Measurements from ENCODE around the gene FBXW8. TPM values are rescaled to one million over a fixed set of nuclear protein-coding genes. Genes with fewer than 3 reads are reported as not detected.

The FBXW8 gene
- total RNA-seq, 4 donors from 2014 or later: 7.4 to 15.4 (median 10.2) TPM

GRCh38 chr12:116943419-116944372, 32.9 kb downstream of the FBXW8 start:
- no peak for TF ChIP-seq POLR2A (IDR thresholded peaks at IDR 0.05)
- TF ChIP-seq CTCF (IDR thresholded peaks at IDR 0.05): no peak
- DNase-seq: no peak
- peaks cover 0 to 13% (median 12%) of the 10 kb centered on the region in 3 donors for H3K9me3 ChIP-seq
- intact Hi-C loops (cut with DNase I): no loop called here
- H3K4me1 ChIP-seq: no peaks in the 10 kb centered on the region
- H3K27me3 ChIP-seq: no peaks in the 10 kb centered on the region
- peaks cover 0 to 60% (median 10%) of the 10 kb centered on the region in 3 donors for H3K36me3 ChIP-seq
- no peak overlapping the region for H3K4me3 ChIP-seq
- WGBS, 2 donors: 87 to 88% methylated on average over 6 of the region's 6 CpGs
- H3K27ac ChIP-seq: no peak overlapping the region

- no peaks in the 10 kb centered on the region for H3K27me3 ChIP-seq
- peaks cover 0 to 13% (median 12%) of the 10 kb centered on the region in 3 donors for H3K9me3 ChIP-seq
- H3K36me3 ChIP-seq: peaks cover 0 to 75% (median 10%) of the 10 kb centered on the region in 3 donors
- H3K4me1 ChIP-seq: no peaks in the 10 kb centered on the region
- no peak overlapping the region for H3K27ac ChIP-seq
- DNase-seq: no peak
- H3K4me3 ChIP-seq: no peak overlapping the region
- TF ChIP-seq CTCF (IDR thresholded peaks at IDR 0.05) (no peak), POLR2A (IDR thresholded peaks at IDR 0.05) (no peak)
- WGBS, 2 donors: 83 to 90% methylated on average over 6 to 9 of the region's 9 CpGs
- intact Hi-C loops (cut with DNase I): no loop called here
Measured at GRCh38 chr12:116945886-116946550, 35.3 kb downstream of the FBXW8 start.

DNA sequence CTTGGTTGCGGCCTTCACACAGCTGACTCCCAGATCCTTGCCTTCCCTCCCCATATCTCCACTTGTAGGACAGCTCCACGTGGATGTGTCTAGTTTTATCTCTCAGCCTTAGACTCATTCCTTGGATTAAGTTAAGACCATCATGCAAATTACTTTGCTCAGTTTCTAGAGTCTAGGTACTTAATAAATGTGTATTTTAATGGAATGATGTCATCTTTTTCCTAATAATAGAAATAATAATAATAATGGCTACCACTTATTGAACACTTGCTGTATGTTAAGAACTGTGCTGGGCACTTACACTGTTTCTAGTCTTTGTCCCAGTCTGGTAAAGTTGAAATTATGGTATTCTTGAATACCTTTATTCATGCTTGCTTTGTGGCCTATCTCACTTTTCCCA, 37.5 kb downstream of the FBXW8 start:
- intact Hi-C loops (cut with DNase I): no loop called here
- Histone ChIP-seq H3K27ac (no peak overlapping the region), H3K27me3 (no peaks in the 10 kb centered on the region), H3K36me3 (peaks cover 0 to 85% (median 10%) of the 10 kb centered on the region in 3 donors), H3K4me3 (no peak overlapping the region), H3K9me3 (peaks cover 0 to 6% (median 5%) of the 10 kb centered on the region in 3 donors), H3K4me1 (no peaks in the 10 kb centered on the region)
- no peak for DNase-seq
- TF ChIP-seq CTCF (IDR thresholded peaks at IDR 0.05) (no peak), POLR2A (IDR thresholded peaks at IDR 0.05) (no peak)
- 84 to 85% methylated on average over 2 of the region's 2 CpGs for WGBS, 2 donors

DNA sequence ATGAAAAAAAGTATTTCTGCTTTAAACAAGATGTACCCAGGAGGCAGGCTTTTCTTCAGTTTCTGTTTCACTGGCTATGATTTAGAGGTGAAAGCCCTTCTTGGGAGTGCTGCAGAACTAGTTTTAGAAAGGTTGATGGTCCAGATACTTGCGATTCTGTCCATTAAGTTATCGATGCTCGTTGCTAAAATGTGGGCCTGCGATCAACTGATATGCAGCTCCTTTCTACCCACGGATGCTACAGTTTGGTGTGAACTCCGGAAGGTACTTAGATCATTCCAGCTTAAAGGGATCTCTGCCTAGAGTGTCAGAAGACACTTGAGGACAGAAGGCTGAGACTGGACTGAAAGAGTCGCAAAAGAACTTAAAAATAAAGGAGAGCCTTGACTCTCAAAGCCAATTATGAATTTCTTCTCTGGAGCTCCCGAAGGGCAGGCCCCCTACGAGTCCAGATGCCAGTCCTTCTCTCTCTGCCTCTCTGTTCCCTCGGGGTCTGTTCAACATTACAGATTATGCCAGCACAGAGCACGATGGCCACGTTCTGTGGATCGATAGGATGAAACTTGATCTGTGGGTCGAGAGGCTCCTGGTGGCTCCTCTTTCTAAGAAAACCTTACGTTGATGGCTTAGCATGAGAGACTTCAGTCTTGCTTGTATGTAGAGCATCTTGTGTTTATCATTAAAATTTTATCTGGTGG, 40.0 kb downstream of the FBXW8 start:
- H3K27ac ChIP-seq: no peak overlapping the region
- intact Hi-C loops (cut with DNase I): no loop called here
- 91 to 97% methylated on average over 15 of the region's 15 CpGs for WGBS, 2 donors
- DNase-seq: no peak
- no peak overlapping the region for H3K4me3 ChIP-seq
- H3K4me1 ChIP-seq: peaks cover 0 to 4% (median 0%) of the 10 kb centered on the region in 3 donors
- peaks cover 0 to 67% (median under 1%) of the 10 kb centered on the region in 3 donors for H3K36me3 ChIP-seq
- no peak for TF ChIP-seq POLR2A (IDR thresholded peaks at IDR 0.05)
- no peak for TF ChIP-seq CTCF (IDR thresholded peaks at IDR 0.05)
- H3K27me3 ChIP-seq: no peaks in the 10 kb centered on the region
- no peaks in the 10 kb centered on the region for H3K9me3 ChIP-seq

Data from esophagus squamous epithelium (tissue), 5 donors.